ENCODE data around the gene PTH2. TPM values are rescaled to one million over a fixed set of nuclear protein-coding genes. Genes with fewer than 3 reads are reported as not detected.

PTH2 gene
- total and polyA plus RNA-seq, 10 of the 15 experiments (the other 5 are each of a cell fraction or from before 2014, with no cell fraction given), result not detected

DNA sequence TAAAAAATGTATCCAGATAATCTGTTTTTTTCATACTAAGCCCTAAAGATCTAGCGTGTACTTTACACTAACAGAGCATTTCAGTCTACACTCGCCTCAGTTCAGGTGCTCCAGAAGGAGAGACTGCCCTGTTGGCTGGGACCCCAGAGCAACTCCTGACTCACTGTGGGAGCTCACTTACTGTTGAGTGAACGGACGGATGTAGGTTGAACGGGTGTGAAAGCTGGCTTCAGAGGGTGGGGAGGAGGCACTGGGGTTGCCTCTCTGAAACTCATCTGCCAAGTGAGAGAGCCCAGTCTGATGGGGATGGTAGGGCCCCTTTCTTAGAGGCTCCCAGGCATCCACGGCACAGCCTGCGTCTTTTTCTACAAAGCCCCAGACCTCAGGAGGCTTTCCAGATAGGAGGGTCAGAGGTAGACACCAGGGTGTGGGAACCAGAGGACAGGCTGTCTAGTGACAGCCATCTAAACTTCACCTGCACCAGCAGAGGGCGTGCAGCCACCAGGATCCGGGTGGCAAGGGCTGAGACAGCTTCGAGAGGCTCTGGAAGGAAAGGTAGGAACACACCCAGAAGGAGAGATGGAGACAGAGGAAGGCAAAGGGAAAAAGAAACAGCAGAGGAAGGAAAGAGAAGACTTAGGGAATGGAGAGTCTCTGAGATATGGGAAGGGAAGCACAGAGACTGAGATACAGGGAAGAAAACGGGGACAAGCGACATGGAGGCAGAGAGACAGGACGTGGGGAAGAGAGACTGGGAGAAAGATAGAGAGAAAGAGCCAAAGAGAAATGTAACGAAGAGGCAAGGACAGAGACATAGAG, 31.5 kb downstream of the PTH2 start (continued):
- TF ChIP-seq IRF3 (IDR thresholded peaks at IDR 0.05) (no peak), CUX1 (IDR thresholded peaks at IDR 0.05; ENCODE audit: insufficient replicate concordance, low read depth, low read length) (no peak), MYC (IDR thresholded peaks at IDR 0.05; ENCODE audit: insufficient read depth, insufficient read length, insufficient replicate concordance, low read length, severe bottlenecking) (no peak), MYB (IDR thresholded peaks at IDR 0.05; ENCODE audit: borderline replicate concordance, low read depth, low read length) (no peak), MEF2A (IDR thresholded peaks at IDR 0.05; ENCODE audit: insufficient read depth, low read depth, low read length) (no peak), TBL1XR1 (IDR thresholded peaks at IDR 0.05; ENCODE audit: low read depth, low read length) (peak; percentile 63; the same call in 1 of the 2 replicates), CBX5 (IDR thresholded peaks at IDR 0.05; ENCODE audit: low read depth) (no peak), ZNF274 (IDR thresholded peaks at IDR 0.05; ENCODE audit: insufficient read depth, insufficient read length) (no peak), SUZ12 (IDR thresholded peaks at IDR 0.05; ENCODE audit: unreplicated experiment) (no peak), NBN (IDR thresholded peaks at IDR 0.05) (peak; percentile 91), JUND (IDR thresholded peaks at IDR 0.05; ENCODE audit: low read depth, low read length) (no peak), POLR2AphosphoS5 (IDR thresholded peaks at IDR 0.05; ENCODE audit: low read length) (no peak), BHLHE40 (IDR thresholded peaks at IDR 0.05; ENCODE audit: borderline replicate concordance in 1 of 2, low read depth in 2 of 2, low read length in 1 of 2) (no peak), FOS (IDR thresholded peaks at IDR 0.05; ENCODE audit: borderline replicate concordance, extremely low read depth, insufficient read length) (no peak), ZBTB33 (IDR thresholded peaks at IDR 0.05) (no peak)
- TF ChIP-seq, protein P1, sequence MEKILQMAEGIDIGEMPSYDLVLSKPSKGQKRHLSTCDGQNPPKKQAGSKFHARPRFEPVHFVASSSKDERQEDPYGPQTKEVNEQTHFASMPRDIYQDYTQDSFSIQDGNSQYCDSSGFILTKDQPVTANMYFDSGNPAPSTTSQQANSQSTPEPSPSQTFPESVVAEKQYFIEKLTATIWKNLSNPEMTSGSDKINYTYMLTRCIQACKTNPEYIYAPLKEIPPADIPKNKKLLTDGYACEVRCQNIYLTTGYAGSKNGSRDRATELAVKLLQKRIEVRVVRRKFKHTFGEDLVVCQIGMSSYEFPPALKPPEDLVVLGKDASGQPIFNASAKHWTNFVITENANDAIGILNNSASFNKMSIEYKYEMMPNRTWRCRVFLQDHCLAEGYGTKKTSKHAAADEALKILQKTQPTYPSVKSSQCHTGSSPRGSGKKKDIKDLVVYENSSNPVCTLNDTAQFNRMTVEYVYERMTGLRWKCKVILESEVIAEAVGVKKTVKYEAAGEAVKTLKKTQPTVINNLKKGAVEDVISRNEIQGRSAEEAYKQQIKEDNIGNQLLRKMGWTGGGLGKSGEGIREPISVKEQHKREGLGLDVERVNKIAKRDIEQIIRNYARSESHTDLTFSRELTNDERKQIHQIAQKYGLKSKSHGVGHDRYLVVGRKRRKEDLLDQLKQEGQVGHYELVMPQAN (conservative IDR thresholded peaks at IDR 0.05), result no peak
- TF ChIP-seq, protein P2, sequence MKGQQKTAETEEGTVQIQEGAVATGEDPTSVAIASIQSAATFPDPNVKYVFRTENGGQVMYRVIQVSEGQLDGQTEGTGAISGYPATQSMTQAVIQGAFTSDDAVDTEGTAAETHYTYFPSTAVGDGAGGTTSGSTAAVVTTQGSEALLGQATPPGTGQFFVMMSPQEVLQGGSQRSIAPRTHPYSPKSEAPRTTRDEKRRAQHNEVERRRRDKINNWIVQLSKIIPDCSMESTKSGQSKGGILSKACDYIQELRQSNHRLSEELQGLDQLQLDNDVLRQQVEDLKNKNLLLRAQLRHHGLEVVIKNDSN (IDR thresholded peaks at IDR 0.05; ENCODE audit: borderline replicate concordance, extremely low read length, insufficient read depth, low read depth, low read length), result no peak

Measured in GM12878 (cell line).